GM21825 (cell line): ENCODE measurements around the gene DPY19L2.
"Not testable (repeated sequence)": the region's sequence is repeated elsewhere in the genome, so short reads cannot be mapped to it uniquely, and the experiment has no call there.

Source experiments
- ATAC-seq: cut with Tn5 transposase; IDR thresholded peaks from one replicate; pipeline ENCODE4 v1.9.1; 2021; ENCODE audit warnings: mild to moderate bottlenecking, moderate library complexity; ENCODE audit not compliant: unreplicated experiment

DPY19L2 gene

GRCh38 chr12:63668028-63668799 lies at the start of gene DPY19L2:
TSS of gene DPY19L2 (minus strand) at chr12:63668493. CDS start at chr12:63668393, 100 bp downstream.
- ATAC-seq, result peak; percentile 75

DNA sequence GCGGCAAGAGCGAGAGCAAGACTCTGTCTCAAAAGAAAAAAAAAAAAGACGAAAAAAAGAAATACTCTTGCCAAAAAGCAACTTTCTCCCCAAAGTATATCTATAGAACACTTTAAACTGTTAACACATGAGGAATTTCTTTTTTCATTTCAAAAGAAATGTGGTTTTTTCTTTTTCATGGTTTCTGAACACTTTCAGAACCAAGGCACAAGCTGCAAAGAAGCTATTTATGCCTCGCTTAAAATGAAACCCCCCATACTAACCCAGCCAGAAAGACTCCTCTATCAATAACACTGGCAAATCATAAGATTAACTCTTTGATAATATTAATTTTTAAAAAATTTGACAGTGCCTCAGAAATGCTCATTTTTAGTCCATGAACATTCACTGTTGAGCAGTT lies 48.6 kb upstream of the DPY19L2 start:
- ATAC-seq, result not testable (repeated sequence)

DNA sequence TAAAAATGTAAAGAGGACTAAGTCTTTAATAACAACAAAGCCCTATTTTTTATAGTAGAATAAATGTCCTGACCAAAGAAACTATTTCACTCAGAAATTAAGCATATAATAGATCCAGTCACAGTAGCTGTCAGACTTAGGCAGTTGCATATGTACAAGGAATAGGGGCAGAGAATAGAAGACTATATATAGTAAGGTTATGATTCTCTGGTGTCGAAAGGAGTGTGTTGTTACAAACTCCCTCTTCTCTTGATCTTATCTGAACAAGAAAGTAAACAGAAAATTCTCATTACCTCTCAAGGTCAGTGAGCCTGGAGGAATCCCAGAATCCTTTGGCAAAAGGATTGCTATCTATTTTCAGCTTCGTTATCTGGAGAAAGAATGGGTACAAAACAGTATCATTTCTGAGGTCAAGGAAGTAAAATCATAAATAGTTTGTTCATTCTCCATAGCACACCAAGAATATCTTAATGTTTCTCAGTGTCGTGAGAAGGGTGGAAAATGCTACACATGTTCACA lies 46.9 kb upstream of the DPY19L2 start:
- ATAC-seq, result not testable (repeated sequence)

DNA sequence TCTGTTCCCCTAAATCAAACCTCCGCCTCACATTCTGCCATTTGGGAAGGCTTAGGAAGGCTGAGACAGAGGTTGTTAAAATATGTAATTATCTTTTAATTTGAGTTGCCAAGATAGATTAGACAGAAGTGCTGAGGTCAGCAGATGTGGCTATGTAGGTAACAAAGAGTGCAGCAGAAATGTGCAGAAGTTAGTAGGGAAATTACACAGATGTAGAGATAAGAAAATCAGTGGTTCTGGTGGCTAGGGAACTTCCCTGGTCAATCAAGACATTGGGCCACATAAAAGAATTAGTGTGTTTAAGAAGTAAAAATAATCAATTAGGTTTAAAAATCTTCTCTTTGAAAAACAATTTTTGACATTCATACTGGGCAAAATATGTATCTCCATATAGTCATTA lies 46.1 kb upstream of the DPY19L2 start:
- not testable (repeated sequence) for ATAC-seq

GRCh38 chr12:63713681-63714075 lies 45.4 kb upstream of the DPY19L2 start:
- ATAC-seq, result not testable (repeated sequence)

GRCh38 chr12:63712979-63713680 lies 44.8 kb upstream of the DPY19L2 start:
- not testable (repeated sequence) for ATAC-seq

DNA sequence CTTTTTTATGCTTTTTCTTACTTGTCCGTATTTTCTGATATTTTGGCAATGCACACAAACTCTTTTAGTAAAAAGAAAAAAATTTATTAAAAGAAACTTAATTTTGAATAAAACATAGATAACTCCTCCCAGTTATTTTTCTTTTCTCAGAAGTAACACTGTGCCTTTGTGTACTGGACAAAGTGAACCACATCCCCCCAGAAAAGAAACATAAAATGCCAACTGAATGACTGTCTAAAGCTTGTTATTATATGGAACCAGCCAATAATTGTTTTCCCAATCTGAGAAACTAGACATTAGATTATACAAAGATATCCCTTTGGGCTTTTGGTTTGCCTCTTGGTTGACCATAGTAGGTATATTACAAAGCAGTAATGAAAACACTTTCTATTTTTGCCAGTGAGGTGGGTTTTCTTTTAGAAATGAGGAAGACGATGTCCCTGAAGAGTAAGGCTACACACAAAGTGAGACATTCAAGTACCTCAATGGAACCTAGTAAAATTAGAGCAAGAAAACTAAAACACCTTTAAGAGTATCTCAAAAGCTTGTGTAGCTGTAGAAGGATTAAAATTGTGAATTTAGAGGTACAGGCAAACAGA lies 44.2 kb upstream of the DPY19L2 start:
- ATAC-seq, result not testable (repeated sequence)

DNA sequence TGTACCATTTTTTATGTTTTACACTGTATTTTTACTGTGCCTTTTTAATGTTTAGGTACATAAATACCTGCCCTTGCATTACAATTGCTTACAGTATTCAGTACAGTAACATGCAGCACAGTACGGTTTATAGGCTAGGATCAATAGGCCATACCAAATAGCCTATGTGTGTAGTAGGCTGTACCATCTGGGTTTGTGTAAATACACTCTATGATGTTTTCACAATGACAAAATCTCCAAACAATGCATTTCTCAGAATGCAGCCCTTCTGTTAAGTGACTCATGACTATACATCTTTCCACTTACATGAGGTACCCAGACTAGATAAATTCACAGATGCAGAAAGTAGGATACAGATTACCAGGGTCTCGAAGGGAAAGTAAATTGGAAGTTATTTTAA lies 43.0 kb upstream of the DPY19L2 start:
- not testable (repeated sequence) for ATAC-seq

- ATAC-seq, result no peak
Measured at GRCh38 chr12:63706336-63706735, 38.0 kb upstream of the DPY19L2 start.

- ATAC-seq, result not testable (repeated sequence)
Measured at GRCh38 chr12:63699678-63700382, 31.5 kb upstream of the DPY19L2 start.

DNA sequence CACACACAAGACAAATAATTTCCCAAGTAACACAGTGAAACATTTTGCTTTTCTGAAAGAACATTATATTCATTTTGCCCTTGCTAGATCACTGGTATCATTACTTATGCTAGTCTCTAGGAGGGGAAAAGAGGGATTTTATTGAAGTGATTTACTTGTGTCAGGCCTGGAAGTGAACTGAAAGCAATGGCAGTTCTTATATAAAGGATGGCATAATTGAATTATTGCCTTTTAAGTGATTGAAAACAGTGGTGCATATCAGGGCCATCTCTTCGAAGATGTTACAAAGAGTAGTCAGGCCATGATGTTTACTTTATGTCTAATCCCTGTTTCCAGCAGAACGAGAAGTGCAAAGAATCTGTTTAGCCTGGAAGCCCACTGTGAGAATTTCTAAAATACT lies 30.7 kb upstream of the DPY19L2 start:
- not testable (repeated sequence) for ATAC-seq

- ATAC-seq, result not testable (repeated sequence)
Measured at GRCh38 chr12:63690837-63691236, 22.5 kb upstream of the DPY19L2 start.

- not testable (repeated sequence) for ATAC-seq
Measured at GRCh38 chr12:63689141-63689540, 20.8 kb upstream of the DPY19L2 start.

DNA sequence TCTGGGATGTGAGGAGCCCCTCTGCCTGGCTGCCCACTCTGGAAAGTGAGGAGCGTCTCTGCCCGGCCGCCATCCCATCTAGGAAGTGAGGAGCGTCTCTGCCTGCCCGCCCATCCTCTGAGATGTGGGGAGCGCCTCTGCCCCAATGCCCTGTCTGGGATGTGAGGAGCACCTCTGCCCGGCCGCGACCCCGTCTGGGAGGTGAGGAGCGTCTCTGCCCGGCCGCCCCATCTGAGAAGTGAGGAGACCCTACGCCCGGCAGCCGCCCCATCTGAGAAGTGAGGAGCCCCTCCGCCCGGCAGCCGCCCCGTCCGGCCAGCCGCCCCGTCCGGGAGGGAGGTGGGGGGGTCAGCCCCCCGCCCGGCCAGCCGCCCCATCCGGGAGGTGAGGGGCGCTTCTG lies 18.3 kb upstream of the DPY19L2 start:
- not testable (repeated sequence) for ATAC-seq

DNA sequence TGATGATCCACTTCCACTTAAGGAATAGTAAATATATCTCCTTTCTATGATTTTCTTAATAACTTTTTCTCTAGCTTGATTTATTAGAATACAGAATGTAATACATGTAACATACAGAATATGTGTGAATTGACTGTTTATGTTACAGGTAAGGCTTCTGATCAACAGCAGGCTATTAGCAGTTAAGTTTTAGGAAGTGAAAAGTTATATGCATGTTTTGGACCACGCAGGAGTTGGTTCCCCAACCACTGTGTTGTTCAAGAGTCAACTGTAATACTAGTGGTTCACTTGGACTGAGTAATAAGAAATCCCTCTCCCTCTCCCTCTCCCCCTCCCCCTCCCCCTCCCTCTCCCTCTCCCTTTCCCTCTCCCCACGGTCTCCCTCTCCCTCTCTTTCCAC lies 17.5 kb upstream of the DPY19L2 start:
- not testable (repeated sequence) for ATAC-seq

- not testable (repeated sequence) for ATAC-seq
Measured at GRCh38 chr12:63682617-63683016, 14.3 kb upstream of the DPY19L2 start.

DNA sequence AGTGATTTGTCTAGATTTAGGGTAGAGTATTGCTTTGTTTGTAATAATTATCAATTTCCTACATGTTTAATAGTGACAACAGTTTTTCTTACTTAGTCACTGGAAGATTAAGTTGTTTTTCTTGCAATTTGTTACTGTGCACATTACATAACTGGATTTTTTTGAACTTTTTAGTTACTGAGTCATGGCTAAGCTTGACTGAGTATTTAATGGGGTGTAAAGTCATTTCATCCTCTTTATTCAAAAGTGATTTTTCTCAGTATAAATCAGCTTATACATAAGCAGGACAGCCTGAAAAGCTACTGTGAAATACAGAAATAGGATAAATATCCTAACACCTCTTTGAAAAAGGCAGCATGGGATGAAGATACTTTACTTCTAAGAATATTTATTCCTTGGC lies 12.5 kb upstream of the DPY19L2 start:
- ATAC-seq, result not testable (repeated sequence)

GRCh38 chr12:63672550-63672949 lies 4.3 kb upstream of the DPY19L2 start:
- ATAC-seq, result not testable (repeated sequence)

GRCh38 chr12:63669936-63670335 lies 1.6 kb upstream of the DPY19L2 start:
- not testable (repeated sequence) for ATAC-seq

GRCh38 chr12:63669427-63669826 lies 1.1 kb upstream of the DPY19L2 start:
- ATAC-seq, result not testable (repeated sequence)
